GM23248 (cell line): ENCODE data around the gene BAIAP2. TPM values are rescaled to one million over a fixed set of nuclear protein-coding genes. Genes with fewer than 3 reads are reported as not detected.

Source experiments
- DNase-seq: peaks from one replicate; pipeline ENCODE4 v3.0.0-alpha.2; 2015
- H2AFZ ChIP-seq: fragments of 200-600 bp; sonication (generic); 2 replicates; pipeline ENCODE4 v1.6.1; 2016; ENCODE audit warnings: antibody characterized with exemption
- H3F3A ChIP-seq: fragments of 200-600 bp; sonication (generic); 2 replicates; pipeline ENCODE4 v1.6.1; 2016; ENCODE audit warnings: mild to moderate bottlenecking, antibody characterized with exemption, mixed run types; ENCODE audit not compliant: insufficient read depth
- H3K27ac ChIP-seq: fragments of 200-600 bp; sonication (generic); 2 replicates; pipeline ENCODE4 v1.5.1; 2016; ENCODE audit warnings: mild to moderate bottlenecking
- H3K27me3 ChIP-seq: fragments of 200-600 bp; sonication (generic); replicated peaks from 2 replicates; pipeline ENCODE4 v1.6.1; 2016; ENCODE audit warnings: mild to moderate bottlenecking; ENCODE audit not compliant: insufficient read depth
- H3K36me3 ChIP-seq: fragments of 200-600 bp; sonication (generic); 2 replicates; pipeline ENCODE4 v1.6.1; 2016; ENCODE audit warnings: low read depth, mild to moderate bottlenecking
- H3K4me1 ChIP-seq: fragments of 200-600 bp; sonication (generic); 2 replicates; pipeline ENCODE4 v1.6.1; 2016; ENCODE audit warnings: mild to moderate bottlenecking; ENCODE audit not compliant: insufficient read depth
- H3K4me2 ChIP-seq: fragments of 200-600 bp; sonication (generic); one replicate; pipeline ENCODE4 v1.6.1; 2016; ENCODE audit warnings: mild to moderate bottlenecking; ENCODE audit not compliant: unreplicated experiment
- H3K4me3 ChIP-seq: fragments of 200-600 bp; sonication (generic); 2 replicates; pipeline ENCODE4 v1.5.1; 2016; ENCODE audit warnings: mild to moderate bottlenecking
- H3K79me2 ChIP-seq: fragments of 200-600 bp; sonication (generic); 2 replicates; pipeline ENCODE4 v1.6.1; 2016; ENCODE audit warnings: mild to moderate bottlenecking; ENCODE audit not compliant: insufficient read depth
- H3K9ac ChIP-seq: fragments of 200-600 bp; sonication (generic); 2 replicates; pipeline ENCODE4 v1.6.1; 2016; ENCODE audit warnings: mild to moderate bottlenecking
- H3K9me2 ChIP-seq: fragments of 200-600 bp; sonication (generic); 2 replicates; pipeline ENCODE4 v1.6.1; 2016; ENCODE audit warnings: mixed run types, mild to moderate bottlenecking, moderate library complexity; ENCODE audit not compliant: insufficient read depth
- H3K9me3 ChIP-seq: fragments of 200-600 bp; sonication (generic); one replicate; pipeline ENCODE4 v1.6.1; 2017; ENCODE audit warnings: low read depth
- H4K20me1 ChIP-seq: fragments of 200-600 bp; sonication (generic); 2 replicates; pipeline ENCODE4 v1.6.0; 2016; ENCODE audit not compliant: insufficient read depth
- EZH2 ChIP-seq: fragments of 200-600 bp; sonication (generic); IDR thresholded peaks from 2 replicates; pipeline ENCODE4 v1.6.1; 2018; ENCODE audit warnings: antibody characterized with exemption, mild to moderate bottlenecking; ENCODE audit not compliant: insufficient read depth, poor library complexity, severe bottlenecking
- EZH2phosphoT487 ChIP-seq: fragments of 200-600 bp; sonication (generic); IDR thresholded peaks from 2 replicates; pipeline ENCODE4 v1.6.1; 2018; ENCODE audit warnings: antibody characterized with exemption, moderate library complexity, mild to moderate bottlenecking, low read depth; ENCODE audit not compliant: insufficient read depth
- WGBS, 2 experiments: methylation state at CpG; one replicate each; pipeline ENCODE4 v1.1.6; 2015 to 2017; ENCODE audit warnings: low lambda C conversion rate in 2 of 2, low coverage in 1 of 2; ENCODE audit errors: missing lambda C conversion rate in 2 of 2; 5-methylcytosine and 5-hydroxymethylcytosine counted together
- in situ Hi-C: fragments of 300-500 bp; cut with MboI; formaldehyde crosslinking; loops from 2 replicates; pipeline ENCODE4 v1.15.0; 2020
- microRNA counts: library from miRNA; unstranded; fragments of <30 nt; microRNA quantifications from one replicate; lab custom pipeline; 2016
- microRNA-seq: library from miRNA; unstranded; fragments of <30 nt; microRNA quantifications from one replicate; pipeline ENCODE4, GENCODE V29; 2016; ENCODE audit warnings: borderline number of aligned reads
- polyA plus RNA-seq: library from polyadenylated mRNA; unstranded; fragments of >200 nt; fragmentation: Nextera tagmentation; extraction: Ambion mirVana; gene quantifications from 2 replicates; pipeline ENCODE4 v1.2.1, GENCODE V29; 2016
- small RNA-seq: library from RNA; depleted of rRNA; stranded (forward); fragments of <200 nt; gene quantifications from one replicate; pipeline ENCODE3, GENCODE V24; 2014; ENCODE audit warnings: low read depth, low replicate concordance
- total RNA-seq: library from RNA; depleted of rRNA; stranded (reverse); fragments of >200 nt; shearing (Covaris generic); gene quantifications from 2 replicates; pipeline ENCODE4 v1.2.3, GENCODE V29; 2014; rRNA removed

BAIAP2 gene
- total and polyA plus RNA-seq, 2 experiments from 2014 or later = 28.2 to 31.7 TPM

DNA sequence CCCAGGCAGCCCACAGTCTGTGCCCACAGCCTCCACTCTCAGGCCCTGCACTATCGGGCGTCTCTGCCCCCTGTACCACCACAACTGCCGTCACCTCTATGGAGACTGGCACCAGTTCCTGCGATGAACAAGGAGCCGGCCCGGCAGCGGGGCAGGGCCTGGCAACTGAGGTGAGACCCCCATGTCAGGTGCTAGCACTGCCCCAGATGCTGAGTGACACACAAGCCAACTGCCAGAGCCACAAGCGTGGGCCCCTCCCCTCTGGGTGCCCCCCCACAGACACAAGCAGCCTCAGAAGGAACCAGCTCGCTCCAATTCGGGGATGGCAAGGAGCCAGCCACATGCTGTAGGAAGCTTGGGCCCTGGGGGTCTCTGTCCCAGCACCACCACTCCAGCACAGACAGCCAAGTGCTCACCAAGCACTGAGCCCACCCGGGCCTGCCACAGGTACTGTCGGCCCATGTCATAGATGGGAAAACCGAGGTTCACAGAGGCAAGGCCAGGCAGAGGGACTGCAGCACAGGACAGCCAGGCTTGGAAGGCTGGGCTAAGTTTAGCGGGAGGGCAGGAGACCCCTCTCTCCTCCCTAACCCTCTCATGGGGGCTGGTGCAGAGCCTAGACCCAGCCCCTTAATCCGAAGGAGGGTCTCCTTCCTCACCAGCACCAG, 128.9 kb downstream of the BAIAP2 start:
- H3K27me3 ChIP-seq = peaks cover 10% of the 10 kb centered on the region; the same call in 1 of the 2 replicates
- in situ Hi-C loops = no loop called here
- no peak overlapping the region for H2AFZ ChIP-seq

DNA sequence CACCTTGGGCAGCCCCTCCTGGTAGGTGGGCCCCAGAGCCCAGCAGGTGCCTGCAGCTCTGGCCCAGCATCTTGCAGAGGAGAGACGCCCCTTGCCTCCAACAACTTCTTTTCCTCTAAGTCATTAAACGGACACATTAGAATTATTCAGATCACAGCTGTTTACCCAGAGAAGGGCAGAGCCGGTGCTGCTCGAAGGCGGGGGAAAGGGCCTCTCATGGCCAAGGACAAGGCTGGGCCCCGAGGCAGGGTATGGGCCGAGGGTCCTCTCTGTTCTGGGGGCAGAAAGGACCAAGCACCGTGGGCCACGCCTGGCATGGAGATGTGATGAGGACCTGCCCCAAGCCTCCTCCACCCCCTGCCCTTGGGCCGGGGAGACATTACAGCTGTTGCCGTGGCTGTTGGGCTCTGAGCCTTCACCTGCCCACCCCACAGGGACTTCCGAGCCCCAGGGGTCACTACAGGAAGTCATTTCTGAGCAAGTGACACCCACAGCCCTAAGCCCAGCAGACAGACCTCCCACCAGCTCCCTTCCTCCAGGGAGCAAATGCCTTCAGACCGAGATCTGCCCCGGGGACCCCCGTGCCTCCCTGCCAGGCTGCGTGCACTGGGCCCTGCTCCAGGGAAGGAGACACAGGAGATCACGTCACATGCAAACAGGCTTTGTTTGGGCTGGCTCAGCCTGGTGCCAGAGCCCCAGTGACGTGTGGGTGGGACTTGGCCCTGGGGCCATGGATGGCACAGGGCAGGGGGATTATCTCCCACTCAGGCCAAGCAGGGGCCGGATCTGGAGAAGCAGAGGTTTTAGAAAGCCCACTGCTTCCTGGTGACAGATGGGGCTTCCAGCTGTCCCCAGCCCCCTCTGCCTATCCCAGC, 129.7 kb downstream of the BAIAP2 start:
- no peaks in the 10 kb centered on the region for H3K9me2 ChIP-seq
- H3K4me3 ChIP-seq = no peak overlapping the region
- no peaks in the 10 kb centered on the region for H3K9me3 ChIP-seq
- no peaks in the 10 kb centered on the region for H3K36me3 ChIP-seq
- H3K4me2 ChIP-seq = no peak overlapping the region
- H3K4me1 ChIP-seq = no peaks in the 10 kb centered on the region
- in situ Hi-C loops = no loop called here
- no peak for DNase-seq
- H3K9ac ChIP-seq = no peak overlapping the region
- TF ChIP-seq EZH2phosphoT487 (no peak), EZH2 (no peak)
- no peak overlapping the region for H3K27ac ChIP-seq
- WGBS, 2 experiments = 64% methylated on average over 19 of the region's 19 CpGs
- no peaks in the 10 kb centered on the region for H3F3A ChIP-seq
- H2AFZ ChIP-seq = no peak overlapping the region
- H3K27me3 ChIP-seq = peaks cover 10% of the 10 kb centered on the region; the same call in 1 of the 2 replicates
- H3K79me2 ChIP-seq = no peaks in the 10 kb centered on the region
- no peaks in the 10 kb centered on the region for H4K20me1 ChIP-seq

More for the DNA sequence above, 128.9 kb downstream of the BAIAP2 start:
- Histone ChIP-seq H3K4me3 (no peak overlapping the region), H3K79me2 (no peaks in the 10 kb centered on the region), H4K20me1 (no peaks in the 10 kb centered on the region), H3F3A (no peaks in the 10 kb centered on the region), H3K9me3 (no peaks in the 10 kb centered on the region), H3K4me1 (no peaks in the 10 kb centered on the region), H3K27ac (no peak overlapping the region), H3K36me3 (no peaks in the 10 kb centered on the region), H3K9me2 (no peaks in the 10 kb centered on the region), H3K4me2 (no peak overlapping the region), H3K9ac (no peak overlapping the region)
- DNase-seq = no peak
- 72 to 75% methylated on average over 14 of the region's 15 CpGs for whole genome bisulfite sequencing, 2 experiments
- TF ChIP-seq EZH2phosphoT487 (no peak), EZH2 (no peak)

DNA sequence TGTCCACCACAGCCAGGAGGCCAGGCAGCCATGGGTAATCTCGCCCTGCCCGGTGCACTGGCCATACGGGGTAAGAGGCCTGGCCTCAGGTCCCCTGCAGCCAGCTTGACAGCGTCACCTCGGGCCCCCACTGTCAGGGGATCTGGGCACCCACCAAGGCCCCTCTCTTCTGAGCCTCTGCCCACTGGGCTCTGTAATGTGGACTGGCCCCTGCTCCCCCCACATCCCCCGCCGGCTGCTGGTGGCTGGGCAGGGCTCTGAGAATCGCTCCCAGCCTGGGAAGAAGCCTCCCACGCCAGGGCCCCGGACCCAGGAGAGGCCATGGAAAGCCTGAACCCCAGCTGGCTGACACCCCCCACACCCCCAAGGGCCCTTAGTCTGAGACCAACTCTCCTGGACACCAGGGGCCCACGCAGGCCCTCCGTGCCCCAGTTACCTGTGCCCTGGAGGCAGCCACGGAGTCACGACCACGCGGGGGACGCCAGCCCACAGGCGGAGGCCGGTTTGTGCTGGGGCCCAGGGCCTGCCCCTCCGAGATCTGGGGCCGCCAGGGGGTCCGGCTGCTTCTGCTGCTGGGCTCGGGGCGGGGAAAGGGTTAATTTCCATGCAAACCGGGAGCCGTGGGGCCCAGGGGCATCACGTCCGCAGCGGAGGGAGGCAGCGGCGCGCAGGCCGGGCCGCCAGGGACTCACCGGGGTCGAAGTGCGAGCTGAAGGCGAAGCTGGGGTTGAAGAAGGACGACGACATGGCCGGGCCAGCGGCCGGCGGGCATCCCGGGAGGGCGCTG, 130.5 kb downstream of the BAIAP2 start, which contains the start of gene PVALEF:
Gene PVALEF, plus strand, starts transcription at position 262 of the 787 bp plus-strand sequence. CDS start 15,720 bp downstream, outside the sequence.
- H3K36me3 ChIP-seq = no peaks in the 10 kb centered on the region
- H4K20me1 ChIP-seq = no peaks in the 10 kb centered on the region
- H3K9me3 ChIP-seq = no peaks in the 10 kb centered on the region
- H3K27ac ChIP-seq = no peak within 1 kb of the TSS
- TF ChIP-seq EZH2 = no peak
- TF ChIP-seq EZH2phosphoT487 = no peak
- H3F3A ChIP-seq = no peaks in the 10 kb centered on the region
- no peaks in the 10 kb centered on the region for H3K9me2 ChIP-seq
- no peaks in the 10 kb centered on the region for H3K79me2 ChIP-seq
- DNase-seq = peak; percentile 29
- 30 to 37% methylated on average over 32 to 46 of the region's 46 CpGs for WGBS, 2 experiments
- no peak within 1 kb of the TSS for H3K9ac ChIP-seq
- H3K4me1 ChIP-seq = no peaks in the 10 kb centered on the region
- in situ Hi-C loops = no loop called here
- H3K4me3 ChIP-seq = no peak within 1 kb of the TSS
- H3K27me3 ChIP-seq = peaks cover 10% of the 10 kb centered on the region; the same call in 1 of the 2 replicates
- H3K4me2 ChIP-seq = no peak within 1 kb of the TSS
- no peak within 1 kb of the TSS for H2AFZ ChIP-seq

- in situ Hi-C loops = no loop called here
- peaks cover 10% of the 10 kb centered on the region; the same call in 1 of the 2 replicates for H3K27me3 ChIP-seq
- DNase-seq = no peak
- TF ChIP-seq EZH2 (no peak), EZH2phosphoT487 (no peak)
- no peaks in the 10 kb centered on the region for H3F3A ChIP-seq
- H3K9me2 ChIP-seq = no peaks in the 10 kb centered on the region
- H3K27ac ChIP-seq = no peak within 1 kb of the TSS
- no peak within 1 kb of the TSS for H3K4me2 ChIP-seq
- H2AFZ ChIP-seq = no peak within 1 kb of the TSS
- H3K79me2 ChIP-seq = no peaks in the 10 kb centered on the region
- no peaks in the 10 kb centered on the region for H4K20me1 ChIP-seq
- H3K9me3 ChIP-seq = no peaks in the 10 kb centered on the region
- H3K4me3 ChIP-seq = no peak within 1 kb of the TSS
- no peaks in the 10 kb centered on the region for H3K36me3 ChIP-seq
- 1 to 2% methylated on average over 26 to 53 of the region's 62 CpGs for WGBS, 2 experiments
- no peak within 1 kb of the TSS for H3K9ac ChIP-seq
- H3K4me1 ChIP-seq = no peaks in the 10 kb centered on the region
These were observed 131.1 kb downstream of the BAIAP2 start, which contains the start of gene AATK for GRCh38 chr17:81166033-81166492. TSS of gene AATK (minus strand) at chr17:81166221. CDS start at chr17:81165992, 229 bp downstream.

MicroRNAs within 50 kb of the gene (microRNA counts, 767-probe panel; counts per million panel counts)
- 447 counts per million, percentile 86 among the panel's probes with 10 or more counts for microRNA hsa-miR-1250 (lab: Ali Mortazavi, UCI)
- microRNA hsa-miR-338-3p (lab: Ali Mortazavi, UCI) = 4,826 counts per million, percentile 89 among the panel's probes with 10 or more counts
- 447 counts per million, percentile 86 among the panel's probes with 10 or more counts for microRNA hsa-miR-338-5p (lab: Ali Mortazavi, UCI)
- microRNA hsa-miR-657 (lab: Ali Mortazavi, UCI) = 447 counts per million, percentile 86 among the panel's probes with 10 or more counts

Small RNAs within 50 kb of the gene (microRNA-seq; reads per million reads assigned to microRNA genes)
- gene MIR1250 (not detected), gene MIR3065 (not detected), gene MIR338 (not detected), gene MIR657 (not detected)

Small RNAs within 50 kb of the gene (small RNA-seq; reads per million reads assigned to genes)
- gene MIR1250 (not detected), gene MIR3065 (not detected), gene MIR657 (not detected)

Other genes with a start within 250 kb of the BAIAP2 start
- 8.2 and 14.1 TPM in 2 replicates for gene CHMP6, start 43.3 kb upstream of the BAIAP2 start, total RNA-seq
- 34.0 and 37.1 TPM in 2 replicates for gene CHMP6, start 43.3 kb upstream of the BAIAP2 start, polyA plus RNA-seq
- gene PVALEF, start 130.4 kb downstream of the BAIAP2 start, total RNA-seq = not detected in 2 replicates
- not detected in 2 replicates for gene PVALEF, start 130.4 kb downstream of the BAIAP2 start, polyA plus RNA-seq
- 1.6 and 4.0 TPM in 2 replicates for gene AATK, start 131.1 kb downstream of the BAIAP2 start, total RNA-seq
- gene AATK, start 131.1 kb downstream of the BAIAP2 start, polyA plus RNA-seq = 0.18 and 0.25 TPM in 2 replicates
- gene CEP131, start 187.8 kb downstream of the BAIAP2 start, total RNA-seq = 8.0 and 14.2 TPM in 2 replicates
- 5.6 and 6.1 TPM in 2 replicates for gene CEP131, start 187.8 kb downstream of the BAIAP2 start, polyA plus RNA-seq
- gene TEPSIN, start 203.9 kb downstream of the BAIAP2 start, total RNA-seq = 16.1 and 24.4 TPM in 2 replicates
- 2.2 and 2.7 TPM in 2 replicates for gene TEPSIN, start 203.9 kb downstream of the BAIAP2 start, polyA plus RNA-seq
- gene NDUFAF8, start 204.2 kb downstream of the BAIAP2 start, total RNA-seq = 17.2 and 53.1 TPM in 2 replicates
- gene NDUFAF8, start 204.2 kb downstream of the BAIAP2 start, polyA plus RNA-seq = 134 and 136 TPM in 2 replicates